ENCODE measurements around the gene SGPP2. TPM values are rescaled to one million over a fixed set of nuclear protein-coding genes. Genes with fewer than 3 reads are reported as not detected.

SGPP2 gene
- total RNA-seq, 1 donor from 2014 or later = 0.20 TPM

DNA sequence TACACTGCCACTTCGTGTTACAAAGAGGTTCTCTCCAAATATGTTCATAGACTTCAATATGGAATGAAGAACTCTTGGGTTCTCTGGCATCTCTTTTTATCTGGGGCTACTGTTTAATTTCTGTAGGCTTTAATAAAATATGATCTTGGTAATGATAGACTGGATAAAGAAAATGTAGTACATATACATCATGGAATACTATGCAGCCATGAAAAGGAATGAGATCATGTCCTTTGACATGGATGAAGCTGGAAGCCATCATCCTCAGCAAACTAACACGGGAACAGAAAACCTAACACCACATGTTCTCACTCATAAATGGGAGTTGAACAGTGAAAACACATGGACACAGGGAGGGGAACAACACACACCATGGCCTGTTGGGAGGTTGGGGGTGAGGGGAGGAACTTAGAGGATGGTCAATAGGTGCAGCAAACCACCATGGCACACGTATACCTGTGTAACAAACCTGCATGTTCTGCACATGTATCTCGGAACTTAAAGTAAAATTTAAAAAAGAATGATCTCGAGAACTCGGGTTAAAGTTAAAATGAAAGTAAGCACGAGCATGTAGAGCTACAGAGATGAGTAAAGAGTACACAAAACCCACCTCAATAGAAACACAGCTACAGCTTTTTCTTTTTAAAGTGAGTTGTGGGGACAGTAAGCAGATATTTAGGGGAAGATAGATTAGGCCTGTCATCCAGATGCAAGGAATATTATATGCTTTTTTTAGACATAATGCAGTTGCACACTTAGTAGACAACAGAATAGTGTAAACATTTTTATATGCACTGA lies 102.3 kb downstream of the SGPP2 start:
- no peak for FAIRE-seq
- no peaks in the 10 kb centered on the region for H3K36me3 Mint-ChIP-seq (ENCODE audit: low read depth, unreplicated experiment)
- no peak overlapping the region for H3K27ac Mint-ChIP-seq (ENCODE audit: unreplicated experiment)
- H3K79me2 ChIP-seq (ENCODE audit: insufficient read depth, low read length) = no peaks in the 10 kb centered on the region
- no peak for DNase-seq (ENCODE audit: low read depth)
- H3K4me1 Mint-ChIP-seq (ENCODE audit: low read depth, unreplicated experiment) = no peaks in the 10 kb centered on the region
- H3K9me3 Mint-ChIP-seq (ENCODE audit: unreplicated experiment) = peaks cover 5% of the 10 kb centered on the region
- H3K9ac ChIP-seq (ENCODE audit: low read length) = no peak overlapping the region
- no peaks in the 10 kb centered on the region for H4K20me1 ChIP-seq (ENCODE audit: insufficient read depth, low read length)
- no peaks in the 10 kb centered on the region for H3K36me3 ChIP-seq (ENCODE audit: insufficient read depth, low read length)
- peaks cover 1% of the 10 kb centered on the region for H3K27me3 Mint-ChIP-seq (ENCODE audit: low read depth, unreplicated experiment)
- H3K4me2 ChIP-seq (ENCODE audit: low read length) = no peak overlapping the region
- H2AFZ ChIP-seq (ENCODE audit: low read depth, low read length) = no peak overlapping the region
- TF ChIP-seq, protein P1, sequence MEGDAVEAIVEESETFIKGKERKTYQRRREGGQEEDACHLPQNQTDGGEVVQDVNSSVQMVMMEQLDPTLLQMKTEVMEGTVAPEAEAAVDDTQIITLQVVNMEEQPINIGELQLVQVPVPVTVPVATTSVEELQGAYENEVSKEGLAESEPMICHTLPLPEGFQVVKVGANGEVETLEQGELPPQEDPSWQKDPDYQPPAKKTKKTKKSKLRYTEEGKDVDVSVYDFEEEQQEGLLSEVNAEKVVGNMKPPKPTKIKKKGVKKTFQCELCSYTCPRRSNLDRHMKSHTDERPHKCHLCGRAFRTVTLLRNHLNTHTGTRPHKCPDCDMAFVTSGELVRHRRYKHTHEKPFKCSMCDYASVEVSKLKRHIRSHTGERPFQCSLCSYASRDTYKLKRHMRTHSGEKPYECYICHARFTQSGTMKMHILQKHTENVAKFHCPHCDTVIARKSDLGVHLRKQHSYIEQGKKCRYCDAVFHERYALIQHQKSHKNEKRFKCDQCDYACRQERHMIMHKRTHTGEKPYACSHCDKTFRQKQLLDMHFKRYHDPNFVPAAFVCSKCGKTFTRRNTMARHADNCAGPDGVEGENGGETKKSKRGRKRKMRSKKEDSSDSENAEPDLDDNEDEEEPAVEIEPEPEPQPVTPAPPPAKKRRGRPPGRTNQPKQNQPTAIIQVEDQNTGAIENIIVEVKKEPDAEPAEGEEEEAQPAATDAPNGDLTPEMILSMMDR (IDR thresholded peaks at IDR 0.05; ENCODE audit: insufficient read depth, low read depth, low read length) = no peak
- TF ChIP-seq EZH2 (IDR thresholded peaks at IDR 0.05; ENCODE audit: insufficient read depth, low read length) = no peak
- H3K4me1 ChIP-seq (ENCODE audit: insufficient read depth, low read length) = no peaks in the 10 kb centered on the region
- H3K27me3 ChIP-seq (ENCODE audit: insufficient read depth, low read length) = no peaks in the 10 kb centered on the region
- H3K27ac ChIP-seq (ENCODE audit: low read depth, low read length) = no peak overlapping the region
- no peak overlapping the region for H3K4me3 ChIP-seq (ENCODE audit: insufficient read depth, low read depth, low read length)
- H3K9me3 ChIP-seq (ENCODE audit: insufficient read depth, low read depth, low read length) = no peaks in the 10 kb centered on the region
- H3K4me3 Mint-ChIP-seq (ENCODE audit: unreplicated experiment) = no peak overlapping the region

DNA sequence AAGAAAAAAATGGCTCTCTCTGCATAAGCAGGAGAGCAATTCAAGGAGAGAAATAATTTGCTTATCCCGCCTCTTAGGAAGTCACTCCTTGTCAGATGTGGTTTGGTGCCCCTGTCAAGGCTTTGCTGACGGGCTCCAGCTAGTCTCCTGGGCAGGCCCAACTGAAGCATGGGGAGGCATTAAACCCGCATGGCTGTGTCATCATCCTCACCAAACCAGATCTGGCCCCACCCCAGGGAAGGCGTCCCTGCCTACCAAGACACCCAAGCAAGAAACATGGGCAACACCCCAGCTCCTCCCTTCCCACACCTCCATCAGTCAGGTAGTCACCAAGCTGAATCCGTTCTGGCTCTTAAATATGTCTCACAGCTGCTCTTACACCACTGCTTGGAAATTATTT lies 108.0 kb downstream of the SGPP2 start:
- no peaks in the 10 kb centered on the region for H4K20me1 ChIP-seq (ENCODE audit: insufficient read depth, low read length)
- no peak overlapping the region for H3K27ac Mint-ChIP-seq (ENCODE audit: unreplicated experiment)
- no peaks in the 10 kb centered on the region for H3K36me3 Mint-ChIP-seq (ENCODE audit: low read depth, unreplicated experiment)
- TF ChIP-seq, protein P1 (IDR thresholded peaks at IDR 0.05; ENCODE audit: insufficient read depth, low read depth, low read length) = no peak
- no peak for TF ChIP-seq EZH2 (IDR thresholded peaks at IDR 0.05; ENCODE audit: insufficient read depth, low read length)
- H3K27me3 Mint-ChIP-seq (ENCODE audit: low read depth, unreplicated experiment) = peaks cover 1% of the 10 kb centered on the region
- no peaks in the 10 kb centered on the region for H3K9me3 ChIP-seq (ENCODE audit: insufficient read depth, low read depth, low read length)
- no peak overlapping the region for H3K4me2 ChIP-seq (ENCODE audit: low read length)
- H3K4me1 ChIP-seq (ENCODE audit: insufficient read depth, low read length) = no peaks in the 10 kb centered on the region
- no peak overlapping the region for H3K9ac ChIP-seq (ENCODE audit: low read length)
- no peak for DNase-seq (ENCODE audit: low read depth)
- H3K9me3 Mint-ChIP-seq (ENCODE audit: unreplicated experiment) = peaks cover 2% of the 10 kb centered on the region
- no peak overlapping the region for H3K27ac ChIP-seq (ENCODE audit: low read depth, low read length)
- H3K79me2 ChIP-seq (ENCODE audit: insufficient read depth, low read length) = no peaks in the 10 kb centered on the region
- no peaks in the 10 kb centered on the region for H3K36me3 ChIP-seq (ENCODE audit: insufficient read depth, low read length)
- H3K4me3 Mint-ChIP-seq (ENCODE audit: unreplicated experiment) = no peak overlapping the region
- H3K4me3 ChIP-seq (ENCODE audit: insufficient read depth, low read depth, low read length) = no peak overlapping the region
- no peaks in the 10 kb centered on the region for H3K4me1 Mint-ChIP-seq (ENCODE audit: low read depth, unreplicated experiment)
- no peak overlapping the region for H2AFZ ChIP-seq (ENCODE audit: low read depth, low read length)
- FAIRE-seq = no peak
- no peaks in the 10 kb centered on the region for H3K27me3 ChIP-seq (ENCODE audit: insufficient read depth, low read length)

DNA sequence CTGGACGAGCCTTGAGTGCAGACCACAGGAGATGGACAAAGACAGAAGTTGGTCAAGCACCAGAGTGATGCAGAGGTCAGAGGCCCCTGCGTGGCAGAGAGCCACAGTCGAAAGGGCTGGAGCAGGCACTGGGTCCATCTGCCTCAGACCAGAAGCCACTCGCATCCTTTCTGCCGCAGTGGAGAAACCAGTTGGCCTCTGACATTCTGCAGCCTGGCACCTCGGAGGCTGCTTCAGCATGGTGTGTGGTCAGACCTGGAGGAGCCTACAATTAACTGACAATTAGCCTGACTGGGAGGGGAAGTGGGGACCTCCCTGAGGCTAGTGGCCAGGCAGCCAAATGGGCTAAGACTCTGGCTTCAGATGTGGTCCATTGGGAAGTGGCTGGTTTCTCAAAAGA lies 111.1 kb downstream of the SGPP2 start:
- no peak overlapping the region for H3K27ac ChIP-seq (ENCODE audit: low read depth, low read length)
- Mint-ChIP-seq H3K9me3 (ENCODE audit: unreplicated experiment) (peaks cover 3% of the 10 kb centered on the region), H3K27me3 (ENCODE audit: low read depth, unreplicated experiment) (peaks cover 2% of the 10 kb centered on the region), H3K27ac (ENCODE audit: unreplicated experiment) (no peak overlapping the region), H3K36me3 (ENCODE audit: low read depth, unreplicated experiment) (no peaks in the 10 kb centered on the region), H3K4me1 (ENCODE audit: low read depth, unreplicated experiment) (no peaks in the 10 kb centered on the region), H3K4me3 (ENCODE audit: unreplicated experiment) (no peak overlapping the region)
- no peaks in the 10 kb centered on the region for H4K20me1 ChIP-seq (ENCODE audit: insufficient read depth, low read length)
- TF ChIP-seq, protein P1 (IDR thresholded peaks at IDR 0.05; ENCODE audit: insufficient read depth, low read depth, low read length) = no peak
- TF ChIP-seq EZH2 (IDR thresholded peaks at IDR 0.05; ENCODE audit: insufficient read depth, low read length) = no peak
- no peaks in the 10 kb centered on the region for H3K79me2 ChIP-seq (ENCODE audit: insufficient read depth, low read length)
- H3K4me3 ChIP-seq (ENCODE audit: insufficient read depth, low read depth, low read length) = no peak overlapping the region
- H3K36me3 ChIP-seq (ENCODE audit: insufficient read depth, low read length) = no peaks in the 10 kb centered on the region
- no peaks in the 10 kb centered on the region for H3K27me3 ChIP-seq (ENCODE audit: insufficient read depth, low read length)
- no peaks in the 10 kb centered on the region for H3K9me3 ChIP-seq (ENCODE audit: insufficient read depth, low read depth, low read length)
- H3K4me2 ChIP-seq (ENCODE audit: low read length) = no peak overlapping the region
- FAIRE-seq (no peak), DNase-seq (ENCODE audit: low read depth) (no peak)
- no peaks in the 10 kb centered on the region for H3K4me1 ChIP-seq (ENCODE audit: insufficient read depth, low read length)
- no peak overlapping the region for H3K9ac ChIP-seq (ENCODE audit: low read length)
- H2AFZ ChIP-seq (ENCODE audit: low read depth, low read length) = no peak overlapping the region

All from astrocyte (in vitro differentiated cells and primary cell).